ENCODE measurements around the gene RNF166. TPM values are rescaled to one million over a fixed set of nuclear protein-coding genes. Genes with fewer than 3 reads are reported as not detected.

RNF166 gene
- total RNA-seq, 2 experiments from 2014 or later: 334 to 355 TPM

- CTCF ChIA-PET: no interaction called here
- no peaks in the 10 kb centered on the region for H3K9me3 Mint-ChIP-seq
- H3K36me3 Mint-ChIP-seq (ENCODE audit: low read depth): peaks cover 9% of the 10 kb centered on the region
- H3K27me3 ChIP-seq (ENCODE audit: control insufficient read depth in 1 of 2, insufficient read depth in 2 of 2, low read length in 2 of 2): no peaks in the 10 kb centered on the region
- peaks cover 15% of the 10 kb centered on the region for H3K4me1 ChIP-seq (ENCODE audit: insufficient read depth, low read length)
- H3K4me1 Mint-ChIP-seq (ENCODE audit: low read depth): no peaks in the 10 kb centered on the region
- DNase-seq (no peak), ATAC-seq (ENCODE audit: poor library complexity) (no peak)
- peaks cover 80% of the 10 kb centered on the region for H3K36me3 ChIP-seq (ENCODE audit: insufficient read depth, low read length)
- no peak overlapping the region for H3K4me3 Mint-ChIP-seq
- no peak overlapping the region for H3K4me3 ChIP-seq (ENCODE audit: low read length)
- POLR2A ChIA-PET: no interaction called here
- no peak overlapping the region for H3K27ac Mint-ChIP-seq
- H3K27me3 Mint-ChIP-seq: no peaks in the 10 kb centered on the region
- no peak overlapping the region for H3K27ac ChIP-seq (ENCODE audit: low read depth in 1 of 2, low read length in 2 of 2)
- no peak for TF ChIP-seq CTCF (IDR thresholded peaks at IDR 0.05)
- intact Hi-C loops (cut with DNase I, micrococcal nuclease): loop anchor here (5.0 kb wide), 3 partner anchors 122 to 432 kb away; partner anchors contain the start of genes GALNS (in 1 of the 2) and TRAPPC2L (in 1 of the 2)
- H3K9me3 ChIP-seq (ENCODE audit: control insufficient read depth in 1 of 2, insufficient read depth in 1 of 2, low read length in 2 of 2): no peaks in the 10 kb centered on the region
These were observed 28.9 kb upstream of the RNF166 start for GRCh38 chr16:88735121-88735520.

GRCh38 chr16:88734361-88734728 lies 28.1 kb upstream of the RNF166 start:
- Histone ChIP-seq H3K36me3 (ENCODE audit: insufficient read depth, low read length) (peaks cover 77% of the 10 kb centered on the region), H3K27ac (ENCODE audit: low read depth in 1 of 2, low read length in 2 of 2) (no peak overlapping the region), H3K9me3 (ENCODE audit: control insufficient read depth in 1 of 2, insufficient read depth in 1 of 2, low read length in 2 of 2) (no peaks in the 10 kb centered on the region), H3K27me3 (ENCODE audit: control insufficient read depth in 1 of 2, insufficient read depth in 2 of 2, low read length in 2 of 2) (no peaks in the 10 kb centered on the region), H3K4me3 (ENCODE audit: low read length) (no peak overlapping the region), H3K4me1 (ENCODE audit: insufficient read depth, low read length) (peaks cover 15% of the 10 kb centered on the region)
- POLR2A ChIA-PET: no interaction called here
- H3K27me3 Mint-ChIP-seq: no peaks in the 10 kb centered on the region
- ATAC-seq (ENCODE audit: poor library complexity): no peak
- no peak for TF ChIP-seq CTCF (IDR thresholded peaks at IDR 0.05)
- CTCF ChIA-PET: no interaction called here
- H3K9me3 Mint-ChIP-seq: no peaks in the 10 kb centered on the region
- H3K27ac Mint-ChIP-seq: no peak overlapping the region
- H3K4me3 Mint-ChIP-seq: no peak overlapping the region
- no peaks in the 10 kb centered on the region for H3K4me1 Mint-ChIP-seq (ENCODE audit: low read depth)
- intact Hi-C loops (cut with DNase I, micrococcal nuclease): no loop called here
- H3K36me3 Mint-ChIP-seq (ENCODE audit: low read depth): peaks cover 14% of the 10 kb centered on the region
- no peak for DNase-seq

GRCh38 chr16:88733630-88734360 lies 27.6 kb upstream of the RNF166 start:
- Mint-ChIP-seq H3K27ac (no peak overlapping the region), H3K27me3 (no peaks in the 10 kb centered on the region), H3K9me3 (no peaks in the 10 kb centered on the region), H3K4me3 (no peak overlapping the region), H3K4me1 (ENCODE audit: low read depth) (no peaks in the 10 kb centered on the region), H3K36me3 (ENCODE audit: low read depth) (peaks cover 14% of the 10 kb centered on the region)
- Histone ChIP-seq H3K4me3 (ENCODE audit: low read length) (no peak overlapping the region), H3K4me1 (ENCODE audit: insufficient read depth, low read length) (peaks cover 15% of the 10 kb centered on the region), H3K27ac (ENCODE audit: low read depth in 1 of 2, low read length in 2 of 2) (no peak overlapping the region), H3K27me3 (ENCODE audit: control insufficient read depth in 1 of 2, insufficient read depth in 2 of 2, low read length in 2 of 2) (no peaks in the 10 kb centered on the region), H3K36me3 (ENCODE audit: insufficient read depth, low read length) (peaks cover 73% of the 10 kb centered on the region), H3K9me3 (ENCODE audit: control insufficient read depth in 1 of 2, insufficient read depth in 1 of 2, low read length in 2 of 2) (no peaks in the 10 kb centered on the region)
- no peak for TF ChIP-seq CTCF (IDR thresholded peaks at IDR 0.05)
- ATAC-seq (ENCODE audit: poor library complexity) (no peak), DNase-seq (no peak)
- POLR2A ChIA-PET: no interaction called here
- CTCF ChIA-PET: no interaction called here
- intact Hi-C loops (cut with DNase I, micrococcal nuclease): no loop called here

Data from CD4-positive, alpha-beta T cell (primary cell).